ENCODE measurements around the gene PMFBP1.
"Not testable (repeated sequence)": the region's sequence is repeated elsewhere in the genome, so short reads cannot be mapped to it uniquely, and the experiment has no call there.

PMFBP1 gene

GRCh38 chr16:72092832-72093447 lies 79.0 kb downstream of the PMFBP1 start:
- peaks cover 25% of the 10 kb centered on the region for H3K36me3 Mint-ChIP-seq
- H3K4me1 Mint-ChIP-seq = peaks cover 34% of the 10 kb centered on the region
- no peaks in the 10 kb centered on the region for H3K27me3 Mint-ChIP-seq
- peak overlapping the region; percentile 99 for H3K27ac Mint-ChIP-seq
- no peaks in the 10 kb centered on the region for H3K9me3 Mint-ChIP-seq
- ATAC-seq (ENCODE audit: low read depth) = peak; percentile 28
- peak overlapping the region; percentile 99 for H3K4me3 Mint-ChIP-seq
- DNase-seq (ENCODE audit: low spot score in 2 of 2) = no peak

GRCh38 chr16:72091217-72091616 lies 80.7 kb downstream of the PMFBP1 start:
- Mint-ChIP-seq H3K27ac (no peak overlapping the region), H3K4me3 (peak overlapping the region; percentile 34), H3K9me3 (no peaks in the 10 kb centered on the region), H3K4me1 (peaks cover 26% of the 10 kb centered on the region), H3K27me3 (no peaks in the 10 kb centered on the region), H3K36me3 (peaks cover 16% of the 10 kb centered on the region)
- DNase-seq (ENCODE audit: low spot score in 2 of 2) (no peak), ATAC-seq (ENCODE audit: low read depth) (no peak)

GRCh38 chr16:72085002-72085401 lies 87.0 kb downstream of the PMFBP1 start:
- H3K9me3 Mint-ChIP-seq = no peaks in the 10 kb centered on the region
- no peak overlapping the region for H3K27ac Mint-ChIP-seq
- ATAC-seq (ENCODE audit: low read depth) (no peak), DNase-seq (ENCODE audit: low spot score in 2 of 2) (no peak)
- no peaks in the 10 kb centered on the region for H3K27me3 Mint-ChIP-seq
- no peaks in the 10 kb centered on the region for H3K4me1 Mint-ChIP-seq
- H3K4me3 Mint-ChIP-seq = no peak overlapping the region
- peaks cover 30% of the 10 kb centered on the region for H3K36me3 Mint-ChIP-seq

GRCh38 chr16:72084445-72084844 lies 87.5 kb downstream of the PMFBP1 start:
- H3K4me3 Mint-ChIP-seq = no peak overlapping the region
- H3K36me3 Mint-ChIP-seq = peaks cover 30% of the 10 kb centered on the region
- no peaks in the 10 kb centered on the region for H3K27me3 Mint-ChIP-seq
- no peak overlapping the region for H3K27ac Mint-ChIP-seq
- DNase-seq (ENCODE audit: low spot score in 2 of 2) (no peak), ATAC-seq (ENCODE audit: low read depth) (no peak)
- H3K9me3 Mint-ChIP-seq = no peaks in the 10 kb centered on the region
- no peaks in the 10 kb centered on the region for H3K4me1 Mint-ChIP-seq

- Mint-ChIP-seq H3K4me3 (no peak overlapping the region), H3K9me3 (no peaks in the 10 kb centered on the region), H3K27ac (no peak overlapping the region), H3K27me3 (no peaks in the 10 kb centered on the region), H3K36me3 (peaks cover 27% of the 10 kb centered on the region), H3K4me1 (no peaks in the 10 kb centered on the region)
- no peak for DNase-seq (ENCODE audit: low spot score in 2 of 2)
- ATAC-seq (ENCODE audit: low read depth) = no peak
Measured at GRCh38 chr16:72083778-72084404, 88.1 kb downstream of the PMFBP1 start.

GRCh38 chr16:72076991-72077706 lies 94.8 kb downstream of the PMFBP1 start:
- not testable (repeated sequence) for ATAC-seq (ENCODE audit: low read depth); H3K27me3 Mint-ChIP-seq; DNase-seq (ENCODE audit: low spot score in 2 of 2); H3K4me1 Mint-ChIP-seq; H3K9me3 Mint-ChIP-seq; H3K36me3 Mint-ChIP-seq; H3K27ac Mint-ChIP-seq; H3K4me3 Mint-ChIP-seq

- H3K4me1 Mint-ChIP-seq, H3K27ac Mint-ChIP-seq: not testable (repeated sequence)
Measured at GRCh38 chr16:72075067-72075466, 96.9 kb downstream of the PMFBP1 start.

GRCh38 chr16:72073560-72074230 lies 98.3 kb downstream of the PMFBP1 start:
- H3K27ac Mint-ChIP-seq = no peak overlapping the region
- H3K36me3 Mint-ChIP-seq = peaks cover 2% of the 10 kb centered on the region
- H3K9me3 Mint-ChIP-seq = no peaks in the 10 kb centered on the region
- DNase-seq (ENCODE audit: low spot score in 2 of 2) (no peak), ATAC-seq (ENCODE audit: low read depth) (no peak)
- no peaks in the 10 kb centered on the region for H3K27me3 Mint-ChIP-seq
- H3K4me1 Mint-ChIP-seq = no peaks in the 10 kb centered on the region
- H3K4me3 Mint-ChIP-seq = no peak overlapping the region

More at GRCh38 chr16:72075067-72075466, 96.9 kb downstream of the PMFBP1 start:
- DNase-seq (ENCODE audit: low spot score in 2 of 2); H3K36me3 Mint-ChIP-seq; ATAC-seq (ENCODE audit: low read depth); H3K9me3 Mint-ChIP-seq; H3K4me3 Mint-ChIP-seq; H3K27me3 Mint-ChIP-seq: not testable (repeated sequence)

- ATAC-seq (ENCODE audit: low read depth) = no peak
- H3K27ac Mint-ChIP-seq = no peak overlapping the region
- H3K27me3 Mint-ChIP-seq = no peaks in the 10 kb centered on the region
- H3K4me3 Mint-ChIP-seq = no peak overlapping the region
- H3K9me3 Mint-ChIP-seq = no peaks in the 10 kb centered on the region
- DNase-seq (ENCODE audit: low spot score in 2 of 2) = no peak
- H3K36me3 Mint-ChIP-seq = peaks cover 2% of the 10 kb centered on the region
- no peaks in the 10 kb centered on the region for H3K4me1 Mint-ChIP-seq
Measured at GRCh38 chr16:72072514-72073342, 99.2 kb downstream of the PMFBP1 start.
